HEK293 (cell line): Measurements from ENCODE around the gene CELSR3.

ENCODE experiments used
- ELK4 ChIP-seq: IDR thresholded peaks from 2 replicates; pipeline ENCODE4 v1.6.1; 2011; ENCODE audit warnings: mild to moderate bottlenecking, low read depth, low read length, borderline replicate concordance
- FEZF1 ChIP-seq: fragments of 450-650 bp; formaldehyde crosslinking; IDR thresholded peaks from 2 replicates; pipeline ENCODE4 v1.5.1; 2016; ENCODE audit warnings: missing biosample characterization, missing genetic modification characterization
- GLI2 ChIP-seq: fragments of 450-650 bp; formaldehyde crosslinking; IDR thresholded peaks from 2 replicates; pipeline ENCODE4; 2017; ENCODE audit warnings: missing biosample characterization, missing genetic modification characterization, low read depth, borderline replicate concordance
- HOXC10 ChIP-seq: sonication (generic); formaldehyde crosslinking; IDR thresholded peaks from 2 replicates; pipeline ENCODE4 v1.8.1; 2023; ENCODE audit warnings: mild to moderate bottlenecking, missing genetic modification reagents
- KLF10 ChIP-seq: fragments of 450-650 bp; IDR thresholded peaks from 2 replicates; pipeline ENCODE4 v1.5.1; 2018; ENCODE audit warnings: missing biosample characterization, mild to moderate bottlenecking, missing genetic modification characterization
- OSR2 ChIP-seq: fragments of 450-650 bp; formaldehyde crosslinking; IDR thresholded peaks from 2 replicates; pipeline ENCODE4 v1.5.1; 2016; ENCODE audit warnings: missing biosample characterization, missing genetic modification characterization
- PATZ1 ChIP-seq: fragments of 450-650 bp; formaldehyde crosslinking; IDR thresholded peaks from 2 replicates; pipeline ENCODE4 v1.5.1; 2016; ENCODE audit warnings: missing biosample characterization, missing genetic modification characterization
- SCRT2 ChIP-seq: fragments of 450-650 bp; formaldehyde crosslinking; IDR thresholded peaks from 2 replicates; pipeline ENCODE4 v1.5.1; 2016; ENCODE audit warnings: missing biosample characterization, missing genetic modification characterization
- SP7 ChIP-seq: fragments of 450-650 bp; formaldehyde crosslinking; IDR thresholded peaks from 2 replicates; pipeline ENCODE4 v1.5.1; 2016; ENCODE audit warnings: missing biosample characterization, missing genetic modification characterization
- ZBTB17 ChIP-seq: fragments of 450-650 bp; formaldehyde crosslinking; IDR thresholded peaks from 2 replicates; pipeline ENCODE4 v1.5.1; 2016; ENCODE audit warnings: missing biosample characterization, missing genetic modification characterization
- ZBTB21 ChIP-seq: fragments of 450-650 bp; formaldehyde crosslinking; IDR thresholded peaks from 2 replicates; pipeline ENCODE4 v1.5.1; 2017; ENCODE audit warnings: missing biosample characterization, missing genetic modification characterization
- ZBTB48 ChIP-seq: fragments of 450-650 bp; formaldehyde crosslinking; IDR thresholded peaks from 2 replicates; pipeline ENCODE4 v1.5.1; 2016; ENCODE audit warnings: missing biosample characterization, missing genetic modification characterization
- ZBTB7A ChIP-seq: fragments of 450-650 bp; formaldehyde crosslinking; IDR thresholded peaks from 2 replicates; pipeline ENCODE4 v1.5.1; 2016; ENCODE audit warnings: low read depth, missing biosample characterization, missing genetic modification characterization
- ZEB2 ChIP-seq: fragments of 450-650 bp; formaldehyde crosslinking; IDR thresholded peaks from 2 replicates; pipeline ENCODE4 v1.5.1; 2016; ENCODE audit warnings: missing biosample characterization, missing genetic modification characterization
- ZFHX2 ChIP-seq: fragments of 450-650 bp; formaldehyde crosslinking; conservative IDR thresholded peaks from 2 replicates; pipeline ENCODE4 v1.5.1; 2016; ENCODE audit warnings: missing biosample characterization, missing genetic modification characterization
- ZFP3 ChIP-seq: fragments of 450-650 bp; formaldehyde crosslinking; IDR thresholded peaks from 2 replicates; pipeline ENCODE4 v1.5.1; 2016; ENCODE audit warnings: low read depth, missing biosample characterization, missing genetic modification characterization
- ZFP37 ChIP-seq: fragments of 450-650 bp; formaldehyde crosslinking; IDR thresholded peaks from 2 replicates; pipeline ENCODE4 v1.5.1; 2016; ENCODE audit warnings: missing biosample characterization, missing genetic modification characterization
- ZFP69B ChIP-seq: fragments of 450-650 bp; formaldehyde crosslinking; IDR thresholded peaks from 2 replicates; pipeline ENCODE4 v1.5.1; 2016; ENCODE audit warnings: missing biosample characterization, missing genetic modification characterization
- ZIC2 ChIP-seq: fragments of 450-650 bp; formaldehyde crosslinking; IDR thresholded peaks from 2 replicates; pipeline ENCODE4 v1.5.1; 2016; ENCODE audit warnings: missing biosample characterization, missing genetic modification characterization
- ZNF132 ChIP-seq: fragments of 450-650 bp; formaldehyde crosslinking; IDR thresholded peaks from 2 replicates; pipeline ENCODE4 v1.5.1; 2017; ENCODE audit warnings: missing biosample characterization, missing genetic modification characterization, borderline replicate concordance
- ZNF138 ChIP-seq: fragments of 450-650 bp; formaldehyde crosslinking; IDR thresholded peaks from 2 replicates; pipeline ENCODE4 v1.5.1; 2016; ENCODE audit warnings: missing biosample characterization, missing genetic modification characterization, borderline replicate concordance
- ZNF148 ChIP-seq: fragments of 450-650 bp; formaldehyde crosslinking; IDR thresholded peaks from 2 replicates; pipeline ENCODE4 v1.5.0; 2017; ENCODE audit warnings: missing biosample characterization, missing genetic modification characterization, borderline replicate concordance
- ZNF324 ChIP-seq: fragments of 450-650 bp; formaldehyde crosslinking; IDR thresholded peaks from 2 replicates; pipeline ENCODE4 v1.5.1; 2016; ENCODE audit warnings: missing biosample characterization, missing genetic modification characterization
- ZNF335 ChIP-seq: fragments of 450-650 bp; formaldehyde crosslinking; conservative IDR thresholded peaks from 2 replicates; pipeline ENCODE4 v1.5.1; 2016; ENCODE audit warnings: missing biosample characterization, missing genetic modification characterization
- ZNF366 ChIP-seq: fragments of 450-650 bp; formaldehyde crosslinking; conservative IDR thresholded peaks from 2 replicates; pipeline ENCODE4 v1.5.1; 2016; ENCODE audit warnings: missing biosample characterization, missing genetic modification characterization
- ZNF394 ChIP-seq: fragments of 450-650 bp; formaldehyde crosslinking; IDR thresholded peaks from 2 replicates; pipeline ENCODE4 v1.5.1; 2016; ENCODE audit warnings: missing biosample characterization, missing genetic modification characterization, mild to moderate bottlenecking, moderate library complexity, borderline replicate concordance
- ZNF398 ChIP-seq: fragments of 450-650 bp; formaldehyde crosslinking; IDR thresholded peaks from 2 replicates; pipeline ENCODE4 v1.5.1; 2017; ENCODE audit warnings: missing biosample characterization, missing genetic modification characterization
- ZNF473 ChIP-seq: fragments of 450-650 bp; formaldehyde crosslinking; IDR thresholded peaks from 2 replicates; pipeline ENCODE4 v1.5.1; 2017; ENCODE audit warnings: missing biosample characterization, missing genetic modification characterization
- ZNF529 ChIP-seq: fragments of 450-650 bp; formaldehyde crosslinking; IDR thresholded peaks from 2 replicates; pipeline ENCODE4 v1.5.1; 2017; ENCODE audit warnings: missing genetic modification characterization, missing biosample characterization; ENCODE audit not compliant: insufficient replicate concordance
- ZNF555 ChIP-seq: fragments of 450-650 bp; formaldehyde crosslinking; conservative IDR thresholded peaks from 2 replicates; pipeline ENCODE4 v1.5.1; 2017; ENCODE audit warnings: missing biosample characterization, mild to moderate bottlenecking, missing genetic modification characterization, inconsistent platforms
- ZNF629 ChIP-seq: fragments of 450-650 bp; formaldehyde crosslinking; IDR thresholded peaks from 2 replicates; pipeline ENCODE4 v1.5.1; 2017; ENCODE audit warnings: missing biosample characterization, missing genetic modification characterization
- ZNF76 ChIP-seq: fragments of 450-650 bp; formaldehyde crosslinking; IDR thresholded peaks from 2 replicates; pipeline ENCODE4; 2016; ENCODE audit warnings: low read depth, missing biosample characterization, missing genetic modification characterization, borderline replicate concordance
- ZSCAN23 ChIP-seq: fragments of 450-650 bp; formaldehyde crosslinking; IDR thresholded peaks from 2 replicates; pipeline ENCODE4 v1.5.1; 2016; ENCODE audit warnings: missing biosample characterization, missing genetic modification characterization
- ZXDB ChIP-seq: fragments of 450-650 bp; formaldehyde crosslinking; IDR thresholded peaks from 2 replicates; pipeline ENCODE4 v1.5.1; 2016; ENCODE audit warnings: missing biosample characterization, missing genetic modification characterization

The CELSR3 gene

GRCh38 chr3:48598323-48599076 lies 64.2 kb downstream of the CELSR3 start (continued):
- TF ChIP-seq GLI2 (tag by site-specific recombination), result no peak
- no peak for TF ChIP-seq ELK4
- peak; percentile 72; the same call in 1 of the 2 replicates for TF ChIP-seq ZBTB48 (tag by site-specific recombination)
- no peak for TF ChIP-seq ZSCAN23
- TF ChIP-seq ZNF324 (tag by site-specific recombination), result peak; percentile 64; the same call in 1 of the 2 replicates
- TF ChIP-seq ZBTB17 (tag by site-specific recombination), result peak; percentile 64
- no peak for TF ChIP-seq ZNF529 (tag by site-specific recombination)
- TF ChIP-seq ZIC2, result peak; percentile 98
- no peak for TF ChIP-seq ZNF555 (tag by site-specific recombination)
- no peak for TF ChIP-seq HOXC10
- TF ChIP-seq ZNF138, result no peak
- TF ChIP-seq ZBTB7A, result no peak
- TF ChIP-seq ZNF398 (tag by site-specific recombination), result peak; percentile 56; the same call in 1 of the 2 replicates
- no peak for TF ChIP-seq ZFP3 (tag by site-specific recombination)
- TF ChIP-seq ZFHX2 (tag by site-specific recombination), result peak; percentile 72
- peak; percentile 36; the same call in 1 of the 2 replicates for TF ChIP-seq ZFP69B
- TF ChIP-seq SCRT2 (tag by site-specific recombination), result peak; percentile 86
- TF ChIP-seq SP7 (tag by site-specific recombination), result peak; percentile 64
- TF ChIP-seq ZNF629 (tag by site-specific recombination), result peak; percentile 61
- TF ChIP-seq FEZF1 (tag by site-specific recombination), result peak; percentile 46; the same call in 1 of the 2 replicates
- TF ChIP-seq ZEB2 (tag by site-specific recombination), result peak; percentile 68
- no peak for TF ChIP-seq ZNF148
- no peak for TF ChIP-seq ZNF76 (tag by site-specific recombination)
- no peak for TF ChIP-seq ZNF473 (tag by site-specific recombination)
- peak; percentile 67 for TF ChIP-seq OSR2 (tag by site-specific recombination)
- TF ChIP-seq ZBTB21 (tag by site-specific recombination), result peak; percentile 52; the same call in 1 of the 2 replicates
- TF ChIP-seq KLF10 (tag by site-specific recombination), result no peak
- TF ChIP-seq ZXDB (tag by site-specific recombination), result peak; percentile 92
- no peak for TF ChIP-seq ZNF132 (tag by site-specific recombination)
- no peak for TF ChIP-seq ZFP37 (tag by site-specific recombination)
- peak; percentile 67 for TF ChIP-seq ZNF366 (tag by site-specific recombination)
- peak; percentile 76 for TF ChIP-seq ZNF335 (tag by site-specific recombination)
- TF ChIP-seq ZNF394 (tag by site-specific recombination), result peak; percentile 51; the same call in 1 of the 2 replicates
- TF ChIP-seq PATZ1, result peak; percentile 64
